LNCAP (cell line): ENCODE data around the gene HTR4.

ENCODE experiments used
- CTCF ChIP-seq: fragments of 450-650 bp; IDR thresholded peaks from 2 replicates; pipeline ENCODE4 v1.5.1; 2017; ENCODE audit warnings: mild to moderate bottlenecking

Gene HTR4

DNA sequence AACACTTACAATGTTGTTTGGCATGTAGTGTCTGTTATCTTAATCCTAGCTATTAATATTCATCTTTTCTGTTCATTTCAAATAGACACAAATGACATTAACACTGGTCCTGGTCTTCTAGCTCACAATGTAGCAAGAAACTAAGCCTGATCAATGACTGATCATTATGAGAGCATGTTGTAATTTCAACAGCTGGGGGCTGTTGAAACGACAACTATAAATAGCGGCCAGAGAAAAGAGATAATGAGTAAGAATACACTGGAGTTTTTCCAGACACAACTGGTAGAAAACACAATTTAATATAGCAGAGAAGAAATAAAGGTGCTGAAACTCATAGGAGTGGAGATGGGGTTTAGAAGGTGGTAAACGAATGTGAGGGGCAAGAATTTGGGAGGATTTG is 89.2 kb downstream of the HTR4 start:
- TF ChIP-seq CTCF = no peak

DNA sequence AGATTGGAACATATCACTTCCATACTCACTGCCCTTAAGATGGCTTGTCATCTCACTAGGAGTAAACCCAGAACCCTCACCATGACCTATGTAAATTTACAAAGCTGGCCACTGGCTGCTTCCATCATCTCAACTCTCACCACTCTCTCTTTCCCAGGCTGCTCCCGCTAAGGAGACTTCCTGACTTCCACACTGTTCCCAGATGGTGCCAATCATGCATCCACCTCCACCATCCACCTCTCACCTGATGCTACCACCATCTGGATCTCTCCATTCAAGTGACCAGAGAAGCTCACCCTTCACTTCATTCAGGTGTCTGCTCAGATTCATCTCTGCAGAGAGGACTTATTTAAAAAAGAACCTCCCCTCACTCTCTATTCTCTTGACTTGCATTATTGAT is 91.3 kb downstream of the HTR4 start:
- no peak for TF ChIP-seq CTCF

DNA sequence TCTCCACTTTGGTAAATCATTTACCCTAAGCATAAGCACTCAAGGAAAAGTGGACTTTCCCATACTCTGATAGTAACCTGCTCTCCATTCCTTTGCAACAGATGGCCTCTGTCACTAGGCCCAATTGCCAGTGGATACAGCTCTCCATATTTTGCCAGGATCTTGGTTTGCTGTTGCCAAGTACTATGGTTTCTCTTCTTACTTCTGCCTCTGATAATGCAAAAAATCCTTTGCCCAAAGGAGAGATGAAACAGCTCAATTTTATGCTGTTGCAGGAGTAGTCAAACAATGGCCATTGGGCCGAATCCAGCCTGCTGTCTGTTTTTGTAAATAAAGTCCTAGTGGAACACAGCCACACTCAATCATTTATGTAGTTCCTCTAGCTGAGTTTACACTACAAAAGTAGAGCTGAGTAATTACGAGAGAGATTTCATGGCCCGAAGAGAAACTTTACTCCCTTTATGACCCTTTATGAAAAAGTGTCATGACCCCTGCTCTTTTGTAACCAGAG is 92.5 kb downstream of the HTR4 start:
- TF ChIP-seq CTCF = no peak

GRCh38 chr5:148559461-148559860 is 94.9 kb downstream of the HTR4 start:
- no peak for TF ChIP-seq CTCF

DNA sequence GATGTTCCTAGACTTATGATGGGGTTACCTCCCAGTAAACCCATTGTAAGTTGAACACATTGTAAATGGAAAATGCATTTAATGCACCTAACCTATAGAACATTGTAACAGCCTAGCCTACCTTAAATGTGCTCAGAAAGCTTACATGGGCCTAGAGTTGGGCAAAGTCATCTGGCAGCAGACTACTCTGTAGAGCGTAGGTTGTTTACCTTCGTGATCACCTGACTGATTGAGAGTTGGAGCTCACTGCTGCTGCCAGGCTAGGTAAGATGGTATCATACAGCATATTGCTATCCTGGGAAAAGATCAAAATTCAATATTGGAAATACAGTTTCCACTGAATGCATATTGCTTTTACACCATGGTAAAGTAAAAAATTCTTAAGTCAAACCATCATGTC is 95.4 kb downstream of the HTR4 start:
- no peak for TF ChIP-seq CTCF

DNA sequence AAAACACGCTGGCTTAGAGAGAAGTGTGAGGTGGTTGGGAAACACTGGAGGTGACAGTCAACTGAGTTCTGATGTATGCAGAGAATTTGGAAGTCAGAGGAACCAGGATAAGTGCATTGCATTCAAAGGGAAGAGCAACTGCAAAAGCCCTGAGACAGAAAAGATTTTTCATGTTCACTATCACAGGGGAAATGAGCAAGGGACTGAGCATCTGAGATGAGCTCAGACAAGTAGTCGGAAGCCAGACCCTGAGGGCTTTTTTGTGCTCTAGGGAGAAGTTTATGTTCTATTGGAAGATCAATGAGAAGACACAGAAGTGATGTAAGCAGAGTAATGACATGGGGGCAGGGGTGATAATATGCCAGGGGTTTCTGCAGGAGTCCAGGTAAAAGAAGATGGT is 97.5 kb downstream of the HTR4 start:
- TF ChIP-seq CTCF = no peak

DNA sequence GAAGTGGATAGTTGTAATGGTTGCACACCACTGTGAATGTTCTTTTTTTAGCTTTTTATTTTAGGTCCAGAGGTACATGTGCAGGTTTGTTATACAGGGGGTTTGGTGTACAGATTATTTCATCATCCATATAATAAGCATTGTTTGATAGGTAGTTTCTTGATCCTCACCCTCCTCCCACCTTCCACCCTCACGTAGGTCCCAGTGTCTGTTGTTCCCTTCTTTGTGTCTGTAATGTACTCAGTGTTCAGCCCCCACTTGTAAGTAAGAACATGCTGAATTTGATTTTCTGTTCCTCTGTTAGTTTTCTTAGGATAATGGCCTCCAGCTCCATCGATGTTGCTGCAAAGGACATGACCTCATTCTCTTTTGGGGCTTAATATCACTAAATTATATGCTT is 99.7 kb downstream of the HTR4 start:
- TF ChIP-seq CTCF = no peak

GRCh38 chr5:148543727-148544126 is 110.6 kb downstream of the HTR4 start:
- TF ChIP-seq CTCF = no peak
